ENCODE data around the gene ATG2B. TPM values are rescaled to one million over a fixed set of nuclear protein-coding genes. Genes with fewer than 3 reads are reported as not detected.

The ATG2B gene
- total and polyA plus RNA-seq, 7 donors, result 1.8 to 27.1 (median 17.9) TPM

- H3K27ac ChIP-seq, result peak overlapping the region in 1 of 4 donors; percentile 83
- no peak for TF ChIP-seq EP300 (IDR thresholded peaks at IDR 0.05)
- no peak for TF ChIP-seq POLR2AphosphoS5 (IDR thresholded peaks at IDR 0.05)
- no peak for TF ChIP-seq POLR2A (IDR thresholded peaks at IDR 0.05)
- TF ChIP-seq, protein P1, sequence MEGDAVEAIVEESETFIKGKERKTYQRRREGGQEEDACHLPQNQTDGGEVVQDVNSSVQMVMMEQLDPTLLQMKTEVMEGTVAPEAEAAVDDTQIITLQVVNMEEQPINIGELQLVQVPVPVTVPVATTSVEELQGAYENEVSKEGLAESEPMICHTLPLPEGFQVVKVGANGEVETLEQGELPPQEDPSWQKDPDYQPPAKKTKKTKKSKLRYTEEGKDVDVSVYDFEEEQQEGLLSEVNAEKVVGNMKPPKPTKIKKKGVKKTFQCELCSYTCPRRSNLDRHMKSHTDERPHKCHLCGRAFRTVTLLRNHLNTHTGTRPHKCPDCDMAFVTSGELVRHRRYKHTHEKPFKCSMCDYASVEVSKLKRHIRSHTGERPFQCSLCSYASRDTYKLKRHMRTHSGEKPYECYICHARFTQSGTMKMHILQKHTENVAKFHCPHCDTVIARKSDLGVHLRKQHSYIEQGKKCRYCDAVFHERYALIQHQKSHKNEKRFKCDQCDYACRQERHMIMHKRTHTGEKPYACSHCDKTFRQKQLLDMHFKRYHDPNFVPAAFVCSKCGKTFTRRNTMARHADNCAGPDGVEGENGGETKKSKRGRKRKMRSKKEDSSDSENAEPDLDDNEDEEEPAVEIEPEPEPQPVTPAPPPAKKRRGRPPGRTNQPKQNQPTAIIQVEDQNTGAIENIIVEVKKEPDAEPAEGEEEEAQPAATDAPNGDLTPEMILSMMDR (IDR thresholded peaks at IDR 0.05), result no peak
- H3K36me3 ChIP-seq, result no peaks in the 10 kb centered on the region
- peak; percentile 68 for DNase-seq
- no peak overlapping the region for H3K4me3 ChIP-seq
- intact Hi-C loops (cut with DNase I), result no loop called here
- no peaks in the 10 kb centered on the region for H3K27me3 ChIP-seq
- H3K9me3 ChIP-seq, result no peaks in the 10 kb centered on the region
- WGBS, 2 donors, result 47 to 59% methylated on average over 3 of the region's 3 CpGs
- peaks cover 0 to 52% (median 30%) of the 10 kb centered on the region in 4 donors for H3K4me1 ChIP-seq
These were observed 95.8 kb downstream of the ATG2B start for GRCh38 chr14:96267336-96267735.

- H3K4me3 ChIP-seq, result no peak overlapping the region
- H3K27me3 ChIP-seq, result no peaks in the 10 kb centered on the region
- peaks cover 0 to 61% (median 39%) of the 10 kb centered on the region in 4 donors for H3K4me1 ChIP-seq
- no peak overlapping the region for H3K27ac ChIP-seq
- TF ChIP-seq, protein P1 (IDR thresholded peaks at IDR 0.05), result no peak
- no peak for TF ChIP-seq POLR2A (IDR thresholded peaks at IDR 0.05)
- no peaks in the 10 kb centered on the region for H3K36me3 ChIP-seq
- no peaks in the 10 kb centered on the region for H3K9me3 ChIP-seq
- no peak for DNase-seq
- WGBS, 2 donors, result 75 to 85% methylated on average over 16 of the region's 16 CpGs
- intact Hi-C loops (cut with DNase I), result no loop called here
These were observed 97.6 kb downstream of the ATG2B start for GRCh38 chr14:96265383-96266095.

DNA sequence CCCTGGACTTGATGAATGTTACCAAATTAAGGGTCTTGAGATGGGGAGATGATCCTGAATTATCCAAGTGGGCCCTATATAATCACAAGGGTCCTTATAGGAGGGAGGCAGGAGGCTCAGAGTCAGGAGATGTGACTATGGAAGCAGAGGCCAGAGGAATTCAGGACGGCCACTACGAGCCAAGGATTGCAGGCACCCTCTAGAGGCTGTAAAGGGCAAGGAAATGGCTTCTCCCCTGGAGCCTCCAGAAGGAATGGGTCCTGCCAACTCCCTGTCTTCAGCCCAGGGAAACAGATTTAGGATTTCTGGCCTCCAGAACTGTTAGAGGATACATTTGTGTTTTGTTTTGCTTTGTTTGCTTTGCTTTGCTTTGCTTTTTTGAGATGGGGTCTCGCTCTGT is 98.3 kb downstream of the ATG2B start:
- peaks cover 0 to 56% (median 36%) of the 10 kb centered on the region in 4 donors for H3K4me1 ChIP-seq
- intact Hi-C loops (cut with DNase I), result no loop called here
- H3K27me3 ChIP-seq, result no peaks in the 10 kb centered on the region
- TF ChIP-seq POLR2AphosphoS5 (IDR thresholded peaks at IDR 0.05), result no peak
- TF ChIP-seq, protein P1 (IDR thresholded peaks at IDR 0.05), result no peak
- DNase-seq, result peak; percentile 45
- WGBS, 2 donors, result 67 to 69% methylated on average over 3 of the region's 3 CpGs
- no peaks in the 10 kb centered on the region for H3K9me3 ChIP-seq
- no peaks in the 10 kb centered on the region for H3K36me3 ChIP-seq
- H3K4me3 ChIP-seq, result no peak overlapping the region
- no peak overlapping the region for H3K27ac ChIP-seq

DNA sequence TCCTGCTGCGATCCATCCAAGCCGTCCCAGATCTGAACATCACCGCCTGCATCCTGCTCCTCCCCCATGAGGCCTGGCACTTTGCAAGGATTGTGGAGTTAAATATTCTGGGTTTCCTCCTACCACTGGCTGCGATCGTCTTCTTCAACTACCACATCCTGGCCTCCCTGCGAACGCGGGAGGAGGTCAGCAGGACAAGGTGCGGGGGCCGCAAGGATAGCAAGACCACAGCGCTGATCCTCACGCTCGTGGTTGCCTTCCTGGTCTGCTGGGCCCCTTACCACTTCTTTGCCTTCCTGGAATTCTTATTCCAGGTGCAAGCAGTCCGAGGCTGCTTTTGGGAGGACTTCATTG is 99.0 kb downstream of the ATG2B start:
- WGBS, 2 donors, result 93 to 98% methylated on average over 14 of the region's 14 CpGs
- TF ChIP-seq POLR2A (IDR thresholded peaks at IDR 0.05) (no peak), EP300 (IDR thresholded peaks at IDR 0.05) (no peak), POLR2AphosphoS5 (IDR thresholded peaks at IDR 0.05) (no peak)
- TF ChIP-seq, protein P1 (IDR thresholded peaks at IDR 0.05), result no peak
- Histone ChIP-seq H3K9me3 (no peaks in the 10 kb centered on the region), H3K4me3 (no peak overlapping the region), H3K27ac (no peak overlapping the region), H3K4me1 (peaks cover 0 to 49% (median 30%) of the 10 kb centered on the region in 4 donors), H3K27me3 (no peaks in the 10 kb centered on the region), H3K36me3 (no peaks in the 10 kb centered on the region)
- intact Hi-C loops (cut with DNase I), result no loop called here
- DNase-seq, result peak; percentile 40
